ENCODE data around the gene FAF1.
A peak's percentile ranks its signal among the peaks of the same experiment; 100 is the strongest.

Gene FAF1

GRCh38 chr1:50421768-50422674, 538.0 kb downstream of the FAF1 start:
- no peak for DNase-seq

GRCh38 chr1:50421366-50421748, 538.7 kb downstream of the FAF1 start:
- no peak for DNase-seq

GRCh38 chr1:50420689-50421365, 539.2 kb downstream of the FAF1 start:
- peak in 1 of 2 experiments; percentile 45 for DNase-seq

- no peak for DNase-seq
Observed at GRCh38 chr1:50419907-50420677, 540.0 kb downstream of the FAF1 start.

GRCh38 chr1:50419192-50419906, 540.7 kb downstream of the FAF1 start:
- DNase-seq: no peak

- DNase-seq: no peak
Observed at GRCh38 chr1:50418600-50419109, 541.4 kb downstream of the FAF1 start.

GRCh38 chr1:50417946-50418599, 542.0 kb downstream of the FAF1 start:
- no peak for DNase-seq

GRCh38 chr1:50417507-50417906, 542.6 kb downstream of the FAF1 start:
- no peak for DNase-seq

- DNase-seq: no peak
Observed at GRCh38 chr1:50416553-50417453, 543.3 kb downstream of the FAF1 start.

GRCh38 chr1:50416150-50416527, 543.9 kb downstream of the FAF1 start:
- no peak for DNase-seq

- no peak for DNase-seq
Observed at GRCh38 chr1:50415235-50416149, 544.6 kb downstream of the FAF1 start.

GRCh38 chr1:50414853-50415234, 545.2 kb downstream of the FAF1 start:
- DNase-seq: no peak

- DNase-seq: no peak
Observed at GRCh38 chr1:50412813-50413476, 547.1 kb downstream of the FAF1 start.

- DNase-seq: no peak
Observed at GRCh38 chr1:50405814-50406213, 554.3 kb downstream of the FAF1 start.

GRCh38 chr1:50393522-50394120, 566.4 kb downstream of the FAF1 start:
- DNase-seq: no peak
